MV-4-11 (cell line): ENCODE results near the gene SIK2.
A peak's percentile ranks its signal among the peaks of the same experiment; 100 is the strongest.
"Not testable (repeated sequence)": the region's sequence is repeated elsewhere in the genome, so short reads cannot be mapped to it uniquely, and the experiment has no call there.

Experiments
- DNase-seq: peaks from one replicate; lab custom pipeline; 2025; lab: John Stamatoyannopoulos, UW

Gene SIK2

DNA sequence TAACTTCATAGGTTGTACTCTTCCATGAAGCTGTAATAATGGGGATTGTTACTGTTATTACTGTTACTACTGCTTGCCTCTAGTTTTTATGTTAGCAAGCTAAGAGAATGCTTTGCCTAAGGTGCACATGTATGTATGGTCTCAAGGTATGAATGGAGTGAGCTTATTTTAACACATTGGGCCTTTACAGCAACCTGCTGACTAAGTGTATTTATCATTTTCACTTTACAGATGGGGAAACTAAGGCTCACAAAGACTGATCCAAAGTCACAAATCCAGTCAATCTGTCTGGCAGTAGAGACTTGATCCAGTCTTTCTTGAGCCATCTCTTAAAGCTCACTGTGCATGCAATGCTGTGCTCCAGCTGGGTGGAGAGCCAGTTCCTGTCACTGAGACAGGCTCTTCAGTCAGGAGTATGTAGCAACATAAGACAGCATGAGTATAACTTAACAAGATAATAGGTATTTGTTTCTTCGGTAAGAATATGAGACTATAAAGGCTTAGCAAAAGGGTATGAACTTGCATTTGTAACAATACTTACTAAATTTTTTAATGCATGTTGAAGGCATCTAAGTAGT is 97.4 kb downstream of the SIK2 start:
- DNase-seq, result no peak

DNA sequence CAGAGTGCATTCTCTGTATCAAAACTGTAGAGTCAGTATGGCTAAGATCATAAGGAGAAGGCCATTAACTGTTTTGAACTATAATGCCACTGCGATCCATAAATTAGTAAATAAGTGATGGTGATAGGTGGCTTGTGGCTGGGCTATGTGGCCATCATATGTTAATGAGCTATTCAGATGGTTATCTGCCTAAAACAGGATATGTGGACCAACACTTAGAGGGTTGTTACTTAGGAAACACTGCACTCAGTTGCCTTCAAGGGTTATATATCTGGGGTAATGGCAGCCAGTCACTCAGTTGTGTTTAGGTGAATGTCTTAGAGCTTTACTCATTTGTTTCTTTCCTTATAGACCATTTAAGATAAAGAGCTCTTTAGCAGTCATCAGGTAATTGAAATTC is 97.9 kb downstream of the SIK2 start:
- no peak for DNase-seq

DNA sequence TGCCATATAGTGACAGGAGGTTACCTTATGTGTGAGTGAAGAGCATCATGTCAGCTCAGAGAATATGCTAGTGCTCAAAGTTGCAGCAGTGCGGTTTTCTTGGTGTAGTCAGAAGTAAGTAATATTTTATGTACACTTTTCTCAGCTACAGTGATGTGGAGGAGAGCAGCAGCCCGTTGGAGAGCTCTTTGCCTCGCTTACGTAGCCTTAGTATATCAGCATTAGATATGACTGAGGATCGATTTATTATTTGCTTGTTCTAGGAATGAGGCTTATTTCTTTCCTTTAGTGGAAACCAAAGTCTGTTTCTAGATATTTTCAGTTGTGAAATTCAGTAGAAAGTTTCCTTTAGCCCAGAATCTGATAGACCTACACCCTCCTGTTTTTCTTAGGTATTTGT is 100.4 kb downstream of the SIK2 start:
- DNase-seq, result no peak

DNA sequence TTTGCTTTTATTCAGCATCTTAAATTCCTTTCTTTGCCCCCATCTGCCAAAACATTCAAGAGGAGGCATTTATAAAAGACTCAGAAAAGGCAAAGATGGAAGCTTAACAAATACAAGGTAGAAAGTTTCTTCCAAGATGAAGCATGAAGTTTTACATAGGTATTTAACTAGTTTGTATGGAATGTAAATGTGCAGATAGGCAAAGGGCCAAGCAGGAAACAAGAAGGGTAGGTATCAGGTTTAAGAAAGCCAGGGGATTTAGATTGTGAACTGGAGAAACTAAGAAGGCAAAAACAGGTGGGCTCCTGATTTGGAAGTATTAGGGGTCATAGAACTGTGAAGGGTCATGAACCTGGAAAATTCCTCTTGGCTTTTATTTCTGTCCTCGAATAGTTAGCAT is 101.3 kb downstream of the SIK2 start:
- DNase-seq, result no peak

DNA sequence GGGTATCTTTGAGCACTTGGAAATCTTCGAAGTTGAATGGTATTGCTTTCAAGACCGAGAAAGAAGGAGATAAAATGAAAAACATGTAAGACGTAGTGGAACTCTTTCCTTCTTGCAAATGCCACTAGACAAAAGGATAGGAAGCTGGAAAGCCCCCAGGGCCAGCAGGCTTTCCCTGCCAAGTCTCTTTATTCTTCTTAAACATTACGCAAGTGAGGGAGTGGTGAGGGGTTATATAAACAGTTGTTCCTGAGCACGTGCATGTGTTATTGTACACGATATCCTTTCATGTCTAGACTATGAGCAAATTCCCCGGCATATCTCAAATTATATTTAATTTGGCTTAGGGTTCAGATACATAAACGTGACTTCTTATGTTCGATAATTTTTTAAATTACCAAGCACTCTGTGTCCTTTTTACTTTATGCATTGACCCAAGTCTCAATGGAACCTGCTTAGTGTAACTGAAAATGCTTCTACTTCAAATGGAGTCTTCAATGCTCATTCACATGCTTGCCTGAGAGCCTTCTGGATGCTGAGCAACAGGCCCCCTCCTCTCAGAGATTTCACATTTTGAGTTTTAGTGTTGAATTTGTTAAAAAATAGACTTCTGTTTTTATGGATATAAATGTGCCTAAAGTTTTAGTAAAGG is 104.9 kb downstream of the SIK2 start:
- no peak for DNase-seq

DNA sequence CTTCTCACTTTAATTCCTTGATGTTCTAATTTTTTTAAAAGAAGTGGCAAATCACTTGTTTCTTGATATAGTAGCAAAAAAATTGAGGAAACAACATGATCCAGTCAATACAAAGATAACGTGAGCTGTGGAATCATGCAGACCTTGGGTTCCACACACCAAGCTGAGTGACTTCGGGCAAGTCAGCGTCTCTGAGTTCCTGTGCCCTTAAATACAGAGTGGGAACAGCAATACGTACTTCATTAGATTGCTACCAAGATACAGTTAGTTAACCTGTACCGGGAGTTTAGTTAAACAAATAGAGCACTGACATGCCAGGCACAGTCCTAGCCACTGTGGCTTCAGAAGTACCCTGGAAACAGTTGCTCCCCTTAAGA is 105.4 kb downstream of the SIK2 start:
- DNase-seq, result no peak

DNA sequence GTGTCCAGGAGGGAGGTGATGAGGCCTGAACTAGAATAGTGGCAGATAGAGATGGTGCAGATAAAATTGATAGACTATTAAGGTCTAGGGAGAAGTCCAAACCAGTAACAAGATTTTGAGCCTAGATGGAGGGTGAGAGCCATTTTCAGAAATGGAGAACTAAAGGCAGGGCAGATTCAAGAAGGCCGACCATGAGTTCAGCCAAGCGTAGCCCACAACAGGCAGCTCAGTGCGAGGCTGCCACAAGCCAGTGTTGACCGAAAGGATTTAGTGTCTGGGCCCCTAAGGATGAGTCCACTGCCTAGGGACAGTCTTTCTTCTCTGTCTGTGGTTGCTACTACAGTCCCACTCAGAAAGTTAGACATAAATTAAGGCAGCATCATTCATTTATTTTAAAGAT is 112.3 kb downstream of the SIK2 start:
- DNase-seq, result no peak

DNA sequence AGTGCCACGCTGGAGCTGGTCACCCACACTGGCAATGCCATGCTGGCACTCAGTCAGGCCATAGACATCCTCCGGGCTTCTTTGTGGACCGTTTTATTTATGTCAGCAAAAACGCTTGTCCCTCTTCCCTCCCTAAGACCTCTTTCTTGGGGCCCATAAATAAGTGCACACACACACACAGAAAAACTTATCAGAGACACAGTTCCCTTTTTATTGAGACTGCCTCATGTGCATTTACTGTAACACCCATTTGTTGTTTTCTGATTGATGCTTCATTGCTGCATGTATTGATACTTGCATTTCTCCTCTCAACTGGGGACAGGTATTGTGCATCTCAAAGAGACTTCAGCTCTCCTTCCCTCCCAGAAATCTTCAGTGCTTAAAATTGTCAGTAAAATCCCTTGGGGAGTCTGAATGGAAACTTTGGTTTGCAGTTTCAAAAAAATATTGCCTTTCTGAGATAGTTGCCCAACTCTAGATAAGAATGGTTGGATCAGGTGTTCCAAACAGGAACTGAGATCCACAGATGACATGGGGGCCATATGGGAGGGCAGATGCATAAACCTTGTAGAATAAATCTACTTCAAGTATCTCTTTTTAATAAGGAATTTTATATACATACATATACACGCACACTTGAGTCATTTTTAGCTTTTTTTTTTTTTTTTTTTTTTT is 113.0 kb downstream of the SIK2 start:
- DNase-seq, result peak; percentile 42

DNA sequence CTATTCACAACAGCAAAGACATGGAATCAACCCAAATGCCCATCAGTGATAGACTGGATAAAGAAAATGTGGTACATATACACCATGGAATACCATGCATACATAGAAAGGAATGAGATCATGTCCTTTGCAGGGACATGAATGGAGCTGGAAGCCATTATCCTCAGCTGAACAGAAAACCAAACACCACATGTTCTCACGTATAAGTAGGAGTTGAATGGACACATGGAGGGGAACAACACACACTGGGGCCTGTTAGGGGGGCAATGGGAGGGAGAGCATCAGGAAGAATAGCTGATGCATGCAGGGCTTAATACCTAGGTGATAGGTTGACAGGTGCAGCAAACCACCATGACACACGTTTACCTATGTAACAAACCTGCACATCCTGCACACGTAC is 115.4 kb downstream of the SIK2 start:
- DNase-seq, result not testable (repeated sequence)

DNA sequence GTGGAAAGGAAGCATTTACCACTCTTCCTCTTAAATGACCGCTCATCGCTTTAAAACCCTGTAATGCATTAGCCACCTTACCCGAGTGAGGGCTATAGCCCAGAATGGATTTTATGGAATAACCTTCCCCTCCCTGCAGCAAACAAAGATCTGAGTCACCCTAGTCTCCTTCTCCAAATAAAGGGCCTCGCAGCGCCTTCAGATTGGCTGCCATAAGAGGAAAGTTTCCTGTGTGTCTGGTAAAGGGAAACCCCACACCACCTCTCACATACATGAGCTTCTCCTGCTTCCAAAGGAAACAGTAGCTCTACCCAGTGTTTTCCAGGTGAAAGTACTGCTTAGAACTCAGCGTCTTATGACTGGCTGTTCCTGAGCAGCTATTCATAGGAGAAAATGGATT is 116.2 kb downstream of the SIK2 start:
- no peak for DNase-seq

DNA sequence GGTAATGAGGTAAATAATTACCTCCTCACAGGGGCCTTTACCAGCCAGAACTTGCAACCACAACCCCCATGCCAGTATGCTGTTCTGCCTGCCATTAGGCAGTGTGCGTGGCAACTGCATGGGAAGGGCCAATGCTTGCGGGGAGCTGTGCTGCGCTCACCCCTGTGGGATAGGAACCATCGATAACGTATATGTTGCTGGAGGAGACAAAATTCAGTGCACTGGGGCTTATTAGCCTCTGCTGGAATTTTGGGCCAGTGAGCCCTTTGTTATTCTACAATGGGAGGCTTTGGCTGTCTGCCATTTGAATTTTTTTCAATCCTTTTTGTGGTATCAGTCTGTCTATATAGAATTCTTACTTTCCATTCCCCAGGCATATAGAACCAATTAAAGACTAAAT is 116.6 kb downstream of the SIK2 start:
- no peak for DNase-seq

DNA sequence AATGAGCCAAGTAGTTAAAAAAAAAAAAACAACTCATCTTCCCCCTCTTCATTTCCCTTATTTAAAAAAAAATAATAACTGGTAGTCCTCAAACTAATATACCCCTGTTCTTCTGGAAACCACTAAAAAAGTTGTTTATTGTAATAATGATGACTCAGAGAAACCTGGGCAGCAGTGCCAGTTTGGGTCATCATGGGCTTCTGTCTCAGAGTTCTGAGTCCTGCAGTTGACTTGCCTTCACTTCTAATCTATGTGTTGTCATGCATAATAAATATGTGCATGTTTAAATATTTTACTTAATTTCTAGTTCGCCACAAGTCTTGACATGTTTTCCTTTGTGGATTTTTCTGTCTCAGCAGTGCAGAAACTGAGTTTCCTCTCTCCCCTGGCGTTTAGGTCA is 117.1 kb downstream of the SIK2 start:
- DNase-seq, result no peak

DNA sequence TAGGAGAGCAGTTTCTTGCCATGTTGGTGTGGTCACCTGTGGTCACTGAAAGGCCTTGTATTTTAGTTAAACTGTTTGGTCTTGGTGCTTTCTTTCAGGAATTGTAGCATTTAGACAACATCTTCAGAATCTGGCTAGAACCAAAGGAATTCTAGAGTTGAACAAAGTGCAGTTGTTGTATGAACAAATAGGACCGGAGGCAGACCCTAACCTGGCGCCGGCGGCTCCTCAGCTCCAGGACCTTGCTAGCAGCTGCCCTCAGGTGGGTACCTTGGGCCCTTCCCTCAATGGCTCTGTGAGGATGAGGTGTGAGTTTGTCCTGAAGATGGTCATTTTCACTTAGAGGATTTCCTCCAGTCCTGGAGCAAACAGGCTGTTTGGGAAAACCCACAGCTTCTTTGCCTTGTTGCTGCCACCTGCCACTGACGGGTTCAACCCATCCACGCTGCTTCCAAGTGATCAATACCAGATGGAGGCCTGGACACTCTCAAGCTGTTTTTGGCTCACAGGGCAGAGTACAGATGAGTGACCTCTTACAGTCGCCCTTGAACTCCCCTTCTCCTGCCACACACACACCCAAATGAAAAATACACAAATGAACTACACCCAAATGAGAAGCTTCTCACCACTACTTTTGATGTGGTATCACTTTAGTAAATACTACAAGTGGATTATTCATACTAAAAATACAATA is 118.7 kb downstream of the SIK2 start:
- no peak for DNase-seq

DNA sequence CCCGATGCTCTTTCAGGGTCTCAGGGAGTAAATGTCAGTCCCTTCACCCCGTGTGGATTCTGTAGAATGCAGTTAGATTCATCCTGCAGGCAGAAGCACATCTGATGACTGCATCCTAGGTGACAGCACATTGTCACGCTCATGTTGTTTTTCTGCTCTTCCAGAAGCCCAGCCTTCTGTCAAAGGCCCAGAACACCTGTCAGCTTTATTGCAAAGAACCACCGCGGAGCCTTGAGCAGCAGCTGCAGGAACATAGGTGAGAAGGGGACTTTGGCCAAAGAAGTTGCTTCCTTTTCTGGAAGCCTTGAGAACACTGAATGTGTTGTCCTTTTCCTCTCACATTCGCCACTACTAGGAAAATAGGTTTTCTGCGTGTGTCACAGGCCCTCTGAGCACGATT is 120.3 kb downstream of the SIK2 start:
- no peak for DNase-seq

DNA sequence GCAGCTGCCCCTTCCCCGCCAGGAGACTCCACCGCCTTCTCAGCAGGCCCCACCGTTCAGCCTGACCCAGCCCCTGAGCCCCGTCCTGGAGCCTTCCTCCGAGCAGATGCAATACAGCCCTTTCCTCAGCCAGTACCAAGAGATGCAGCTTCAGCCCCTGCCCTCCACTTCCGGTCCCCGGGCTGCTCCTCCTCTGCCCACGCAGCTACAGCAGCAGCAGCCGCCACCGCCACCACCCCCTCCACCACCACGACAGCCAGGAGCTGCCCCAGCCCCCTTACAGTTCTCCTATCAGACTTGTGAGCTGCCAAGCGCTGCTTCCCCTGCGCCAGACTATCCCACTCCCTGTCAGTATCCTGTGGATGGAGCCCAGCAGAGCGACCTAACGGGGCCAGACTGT is 121.3 kb downstream of the SIK2 start:
- DNase-seq, result no peak

DNA sequence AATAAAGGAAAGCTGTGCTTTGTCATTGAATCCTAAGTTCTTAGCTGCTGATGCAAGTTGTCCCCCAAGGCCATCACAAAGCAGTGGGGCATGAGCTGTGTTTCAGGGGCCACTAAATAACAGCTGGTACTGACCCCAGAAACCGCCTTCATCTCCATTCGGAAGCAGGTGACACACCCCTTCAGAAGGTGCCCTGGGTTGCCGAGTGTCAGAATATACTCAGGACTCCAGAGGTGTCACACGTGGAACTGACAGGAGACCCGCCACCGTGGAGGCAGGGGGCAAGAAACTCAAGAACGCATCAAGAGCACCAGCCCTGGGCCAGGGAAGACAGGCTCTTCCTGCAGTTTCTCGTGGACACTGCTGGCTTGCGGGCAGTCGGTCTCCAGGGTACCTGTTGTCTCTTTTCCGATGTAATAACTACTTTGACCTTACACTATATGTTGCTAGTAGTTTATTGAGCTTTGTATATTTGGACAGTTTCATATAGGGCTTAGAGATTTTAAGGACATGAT is 122.4 kb downstream of the SIK2 start:
- no peak for DNase-seq

DNA sequence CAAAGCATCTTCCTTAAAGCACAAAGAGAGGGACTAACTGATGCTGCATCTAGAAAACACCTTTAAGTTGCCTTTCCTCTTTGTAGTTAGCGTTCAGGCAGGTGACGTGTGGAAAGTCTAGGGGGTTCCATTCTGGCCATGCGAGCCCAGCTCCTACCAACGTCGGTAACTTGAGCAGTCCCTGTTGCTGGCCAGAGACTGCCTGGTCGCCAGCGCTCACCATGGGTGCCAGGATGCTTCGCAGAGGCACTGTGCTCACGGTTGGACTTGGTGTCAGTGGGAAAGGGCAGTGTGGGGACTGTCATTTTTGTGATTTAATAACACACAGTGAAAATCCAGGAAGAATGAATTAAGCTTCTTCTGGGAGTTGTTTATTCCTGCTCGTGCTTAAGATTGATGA is 123.4 kb downstream of the SIK2 start:
- no peak for DNase-seq

DNA sequence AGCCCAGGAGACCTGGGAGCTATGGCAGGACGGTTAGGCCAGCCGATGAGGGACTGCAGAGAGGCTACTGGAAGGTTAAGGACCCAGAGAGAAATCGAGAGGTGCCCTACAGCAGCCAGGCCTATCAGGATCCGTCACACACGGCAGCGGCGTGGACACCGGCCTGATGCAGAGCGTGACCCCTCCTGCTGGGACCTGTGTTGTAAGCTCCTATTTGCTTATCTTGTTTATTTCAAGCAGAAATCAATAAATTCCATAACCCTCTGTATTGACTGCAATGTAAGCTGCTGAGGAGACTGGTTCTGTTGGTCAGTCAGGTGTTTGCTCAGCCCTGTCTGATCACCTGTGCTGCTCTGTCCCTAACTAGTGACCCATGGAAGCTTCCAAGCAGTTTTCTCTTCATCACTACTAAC is 124.1 kb downstream of the SIK2 start:
- DNase-seq, result no peak

DNA sequence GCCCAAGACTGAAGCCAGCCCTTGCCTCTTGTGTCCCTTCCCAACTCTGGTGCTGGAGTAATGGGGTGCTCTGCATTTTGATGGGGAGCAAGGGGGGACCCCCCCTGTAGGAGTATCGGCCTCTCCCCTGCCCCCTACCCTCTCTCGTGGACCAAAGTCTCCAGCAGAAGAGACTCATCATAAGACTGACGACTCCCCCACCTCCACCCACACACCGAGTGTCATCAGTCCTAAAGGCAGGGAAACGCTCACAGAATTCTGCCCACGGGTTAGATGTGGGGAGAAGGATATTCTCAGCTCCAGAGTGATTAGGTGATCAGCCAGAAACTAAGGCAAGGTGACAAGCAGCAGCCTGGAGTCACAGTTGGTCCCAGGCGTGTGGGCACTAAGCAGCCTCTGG is 125.2 kb downstream of the SIK2 start:
- DNase-seq, result no peak

DNA sequence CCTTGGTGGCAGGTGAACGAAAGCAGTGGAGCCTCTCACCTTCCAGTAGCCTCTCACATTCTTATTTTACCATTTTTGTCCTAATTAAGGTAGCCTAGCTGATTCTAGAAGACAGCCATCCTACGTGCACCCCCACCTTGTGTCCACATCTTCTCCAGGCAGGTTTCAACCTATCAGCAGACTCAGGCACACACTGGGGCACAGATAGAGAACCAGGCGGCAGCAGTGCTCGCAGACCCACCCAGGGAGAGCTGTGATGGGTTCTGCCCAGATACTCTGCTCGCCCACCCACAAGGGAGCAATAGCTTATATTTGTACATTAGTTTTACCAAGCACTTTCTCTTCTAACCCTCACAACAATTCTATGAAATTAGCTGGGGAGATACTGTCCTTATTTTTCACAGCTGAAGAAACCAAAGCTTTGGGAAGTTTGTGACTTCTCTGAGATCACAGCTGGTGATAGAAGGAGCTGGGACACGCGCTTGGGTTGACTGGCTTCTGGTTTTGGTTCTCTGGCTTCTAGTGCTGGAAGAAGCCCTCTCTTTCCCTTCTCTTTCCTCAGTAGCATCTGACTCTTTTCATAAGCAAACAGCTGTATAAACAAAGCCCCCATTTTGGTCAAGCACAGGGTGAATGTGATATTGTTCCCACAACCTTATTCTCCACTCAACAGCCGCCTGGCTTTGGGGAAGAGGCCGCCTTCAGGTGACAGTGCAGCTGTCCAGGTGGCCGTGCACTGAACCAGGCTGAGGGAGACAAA is 127.0 kb downstream of the SIK2 start:
- DNase-seq, result no peak

DNA sequence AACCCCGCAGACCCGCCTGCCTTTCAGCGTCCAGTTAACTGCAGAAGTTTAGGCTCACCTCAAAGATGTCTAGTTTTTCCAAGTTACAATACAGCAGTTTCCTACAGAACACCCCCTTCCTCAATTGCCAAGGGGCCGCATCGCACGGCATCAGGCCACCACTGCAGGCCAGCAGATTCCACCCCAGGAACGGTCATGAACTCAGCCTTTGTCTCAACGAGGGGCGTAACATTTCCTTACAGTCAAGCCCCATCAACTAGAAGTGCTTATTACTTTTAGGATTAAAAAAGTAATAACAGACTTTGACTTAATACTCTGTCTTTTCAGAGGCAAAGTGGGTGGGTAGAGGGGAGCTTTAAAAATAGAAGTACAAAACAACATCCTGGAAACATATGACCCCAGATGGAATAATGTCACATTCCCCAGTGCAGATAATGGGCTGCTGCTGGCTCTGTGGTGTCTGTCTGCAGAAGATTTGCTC is 127.6 kb downstream of the SIK2 start:
- DNase-seq, result no peak
